ENCODE measurements around the gene TGFBRAP1. TPM values are rescaled to one million over a fixed set of nuclear protein-coding genes. Genes with fewer than 3 reads are reported as not detected.
A peak's percentile ranks its signal among the peaks of the same experiment; 100 is the strongest.

TGFBRAP1 gene
- total RNA-seq, 2 donors from 2014 or later = 19.9 to 38.0 TPM

DNA sequence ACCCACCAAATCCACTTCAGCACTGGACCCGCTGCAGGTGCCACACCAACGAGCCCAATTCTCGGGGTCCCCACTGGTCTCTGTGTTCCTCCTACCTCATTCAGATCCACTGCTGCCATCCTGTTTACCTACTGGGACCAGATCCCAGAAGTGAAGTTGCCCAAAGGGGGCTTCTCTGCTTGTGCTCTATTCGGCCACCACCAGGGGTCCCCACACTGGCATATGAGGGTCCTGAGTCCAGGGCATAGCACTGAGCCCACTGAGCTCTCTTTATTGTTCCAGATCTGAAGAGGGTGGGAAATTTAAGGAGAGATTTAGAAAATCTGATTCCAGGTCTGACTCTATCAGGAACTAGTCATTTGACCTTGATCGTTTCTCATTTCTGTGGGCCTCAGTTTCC, 85.6 kb downstream of the TGFBRAP1 start:
- DNase-seq (ENCODE audit: low spot score) (peak; percentile 22), ATAC-seq (no peak)
- Mint-ChIP-seq H3K36me3 (no peaks in the 10 kb centered on the region), H3K4me1 (ENCODE audit: low read depth in 2 of 2) (no peaks in the 10 kb centered on the region), H3K4me3 (no peak overlapping the region), H3K27ac (no peak overlapping the region), H3K9me3 (no peaks in the 10 kb centered on the region), H3K27me3 (peaks cover 0 to 2% of the 10 kb centered on the region in 2 donors)

DNA sequence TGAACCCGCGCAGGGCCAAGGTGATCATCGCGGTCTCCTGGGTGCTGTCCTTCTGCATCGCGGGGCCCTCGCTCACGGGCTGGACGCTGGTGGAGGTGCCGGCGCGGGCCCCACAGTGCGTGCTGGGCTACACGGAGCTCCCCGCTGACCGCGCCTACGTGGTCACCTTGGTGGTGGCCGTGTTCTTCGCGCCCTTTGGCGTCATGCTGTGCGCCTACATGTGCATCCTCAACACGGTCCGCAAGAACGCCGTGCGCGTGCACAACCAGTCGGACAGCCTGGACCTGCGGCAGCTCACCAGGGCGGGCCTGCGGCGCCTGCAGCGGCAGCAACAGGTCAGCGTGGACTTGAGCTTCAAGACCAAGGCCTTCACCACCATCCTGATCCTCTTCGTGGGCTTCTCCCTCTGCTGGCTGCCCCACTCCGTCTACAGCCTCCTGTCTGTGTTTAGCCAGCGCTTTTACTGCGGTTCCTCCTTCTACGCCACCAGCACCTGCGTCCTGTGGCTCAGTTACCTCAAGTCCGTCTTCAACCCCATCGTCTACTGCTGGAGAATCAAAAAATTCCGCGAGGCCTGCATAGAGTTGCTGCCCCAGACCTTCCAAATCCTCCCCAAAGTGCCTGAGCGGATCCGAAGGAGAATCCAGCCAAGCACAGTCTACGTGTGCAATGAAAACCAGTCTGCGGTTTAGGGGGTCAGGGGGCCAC, 87.1 kb downstream of the TGFBRAP1 start:
- ATAC-seq (peak; percentile 15 to 34), DNase-seq (ENCODE audit: low spot score) (peak; percentile 56)
- peaks cover 0 to 4% of the 10 kb centered on the region in 2 donors for H3K27me3 Mint-ChIP-seq
- H3K4me1 Mint-ChIP-seq (ENCODE audit: low read depth in 2 of 2) = peaks cover 0 to 4% of the 10 kb centered on the region in 2 donors
- H3K4me3 Mint-ChIP-seq = no peak overlapping the region
- no peaks in the 10 kb centered on the region for H3K9me3 Mint-ChIP-seq
- no peaks in the 10 kb centered on the region for H3K36me3 Mint-ChIP-seq
- H3K27ac Mint-ChIP-seq = no peak overlapping the region

DNA sequence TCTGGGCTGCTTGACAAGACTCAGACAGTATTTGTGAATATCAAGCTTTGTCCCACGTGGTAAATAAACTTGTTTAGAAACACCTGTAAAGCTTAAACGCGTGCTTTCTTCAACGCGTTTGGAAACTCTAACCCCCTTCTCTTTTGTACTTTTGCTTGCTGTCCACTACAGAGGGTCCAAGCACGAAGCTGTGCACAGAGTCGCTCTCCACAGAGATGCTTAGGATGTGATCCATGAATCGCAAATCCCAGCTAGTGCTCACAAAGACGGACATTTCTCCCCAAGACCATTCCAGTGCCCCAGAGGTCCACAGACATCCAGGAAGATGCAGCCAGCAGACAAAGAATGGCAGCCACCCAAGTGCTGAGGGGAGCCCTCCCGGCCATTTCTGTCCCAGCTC, 88.1 kb downstream of the TGFBRAP1 start, which contains the start of gene GPR45:
Gene GPR45, plus strand, starts transcription at position 301 of the 400 bp plus-strand sequence. CDS start 116 bp downstream, outside the sequence.
- no peak for DNase-seq (ENCODE audit: low spot score)
- H3K27ac Mint-ChIP-seq = no peak within 1 kb of the TSS
- no peak within 1 kb of the TSS for H3K4me3 Mint-ChIP-seq
- no peaks in the 10 kb centered on the region for H3K36me3 Mint-ChIP-seq
- no peak for ATAC-seq
- H3K4me1 Mint-ChIP-seq (ENCODE audit: low read depth in 2 of 2) = peaks cover 0 to 12% of the 10 kb centered on the region in 2 donors
- no peaks in the 10 kb centered on the region for H3K9me3 Mint-ChIP-seq
- H3K27me3 Mint-ChIP-seq = peaks cover 0 to 12% of the 10 kb centered on the region in 2 donors

- Mint-ChIP-seq H3K4me3 (no peak overlapping the region), H3K4me1 (ENCODE audit: low read depth in 2 of 2) (peaks cover 0 to 12% of the 10 kb centered on the region in 2 donors), H3K9me3 (no peaks in the 10 kb centered on the region), H3K27me3 (peaks cover 0 to 12% of the 10 kb centered on the region in 2 donors), H3K27ac (no peak overlapping the region), H3K36me3 (no peaks in the 10 kb centered on the region)
- no peak for ATAC-seq
- peak; percentile 6 for DNase-seq (ENCODE audit: low spot score)
Observed at GRCh38 chr2:105239924-105240323, 89.6 kb downstream of the TGFBRAP1 start.

DNA sequence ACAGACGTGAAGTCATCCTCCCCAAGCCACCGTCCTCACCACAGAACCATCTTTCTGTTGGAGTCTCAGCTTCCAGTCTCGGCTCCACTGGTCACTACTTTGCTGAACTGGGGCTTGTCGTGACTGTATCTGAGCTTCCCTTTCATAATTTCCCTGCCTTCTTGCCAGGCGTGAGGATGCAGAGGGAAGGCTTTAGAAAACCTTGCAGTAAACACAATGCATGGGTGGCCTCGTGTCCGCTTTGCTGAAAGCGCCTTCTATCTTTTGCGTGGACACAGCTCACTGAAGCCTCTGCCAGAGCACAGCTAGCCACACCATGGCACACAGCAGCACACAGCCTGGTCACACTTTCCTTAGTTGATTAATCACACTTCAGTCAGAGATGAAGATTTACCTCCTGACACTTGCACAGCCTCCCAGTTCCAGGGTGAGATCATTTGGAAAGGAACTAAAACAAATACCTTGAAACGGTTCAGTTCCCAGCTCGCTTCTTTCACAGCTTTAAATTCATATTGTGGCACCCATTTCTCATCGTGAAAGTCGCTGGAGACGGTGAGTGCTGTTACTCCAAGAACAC, 90.8 kb downstream of the TGFBRAP1 start:
- Mint-ChIP-seq H3K36me3 (no peaks in the 10 kb centered on the region), H3K27ac (no peak overlapping the region), H3K9me3 (no peaks in the 10 kb centered on the region), H3K27me3 (peaks cover 0 to 12% of the 10 kb centered on the region in 2 donors), H3K4me1 (ENCODE audit: low read depth in 2 of 2) (peaks cover 0 to 12% of the 10 kb centered on the region in 2 donors), H3K4me3 (no peak overlapping the region)
- ATAC-seq = no peak
- peak; percentile 39 for DNase-seq (ENCODE audit: low spot score)

GRCh38 chr2:105237045-105237765, 92.3 kb downstream of the TGFBRAP1 start:
- H3K36me3 Mint-ChIP-seq = no peaks in the 10 kb centered on the region

GRCh38 chr2:105236060-105236424, 93.5 kb downstream of the TGFBRAP1 start:
- DNase-seq (ENCODE audit: low spot score) (no peak), ATAC-seq (no peak)
- peaks cover 0 to 12% of the 10 kb centered on the region in 2 donors for H3K4me1 Mint-ChIP-seq (ENCODE audit: low read depth in 2 of 2)
- no peaks in the 10 kb centered on the region for H3K36me3 Mint-ChIP-seq
- H3K27me3 Mint-ChIP-seq = peaks cover 0 to 12% of the 10 kb centered on the region in 2 donors
- no peak overlapping the region for H3K27ac Mint-ChIP-seq
- H3K4me3 Mint-ChIP-seq = no peak overlapping the region
- no peaks in the 10 kb centered on the region for H3K9me3 Mint-ChIP-seq

More at GRCh38 chr2:105237045-105237765, 92.3 kb downstream of the TGFBRAP1 start:
- H3K27ac Mint-ChIP-seq = no peak overlapping the region
- DNase-seq (ENCODE audit: low spot score) (peak; percentile 20), ATAC-seq (no peak)
- H3K4me3 Mint-ChIP-seq = peak overlapping the region; percentile 10
- peaks cover 0 to 12% of the 10 kb centered on the region in 2 donors for H3K4me1 Mint-ChIP-seq (ENCODE audit: low read depth in 2 of 2)
- no peaks in the 10 kb centered on the region for H3K9me3 Mint-ChIP-seq
- peaks cover 0 to 12% of the 10 kb centered on the region in 2 donors for H3K27me3 Mint-ChIP-seq

GRCh38 chr2:105235388-105236059, 94.0 kb downstream of the TGFBRAP1 start:
- H3K4me1 Mint-ChIP-seq (ENCODE audit: low read depth in 2 of 2) = peaks cover 0 to 12% of the 10 kb centered on the region in 2 donors
- no peak overlapping the region for H3K27ac Mint-ChIP-seq
- H3K36me3 Mint-ChIP-seq = no peaks in the 10 kb centered on the region
- peak; percentile 63 to 72 for ATAC-seq
- peaks cover 0 to 12% of the 10 kb centered on the region in 2 donors for H3K27me3 Mint-ChIP-seq
- peak; percentile 71 for DNase-seq (ENCODE audit: low spot score)
- H3K4me3 Mint-ChIP-seq = no peak overlapping the region
- H3K9me3 Mint-ChIP-seq = no peaks in the 10 kb centered on the region

DNA sequence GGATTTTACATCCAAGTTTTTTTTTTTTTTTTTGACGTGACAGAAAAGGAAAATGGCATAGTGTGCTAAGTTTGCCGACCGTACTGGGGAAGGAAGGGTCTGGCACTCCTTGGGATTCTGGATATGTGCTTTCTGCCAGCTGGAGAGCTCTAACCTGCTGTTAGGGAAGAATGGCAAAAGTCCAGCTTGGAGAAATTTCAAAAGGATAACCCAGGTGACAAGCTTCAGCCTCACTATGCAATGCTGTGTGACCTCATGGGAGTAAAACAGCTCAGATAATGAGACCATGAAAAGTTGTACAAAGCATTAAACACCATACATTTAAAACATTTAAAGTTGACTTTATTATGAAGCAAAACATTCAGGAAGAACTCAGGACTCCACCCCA, 98.3 kb downstream of the TGFBRAP1 start:
- H3K4me3 Mint-ChIP-seq = no peak overlapping the region
- H3K36me3 Mint-ChIP-seq = no peaks in the 10 kb centered on the region
- H3K27ac Mint-ChIP-seq = no peak overlapping the region
- H3K9me3 Mint-ChIP-seq = no peaks in the 10 kb centered on the region
- DNase-seq (ENCODE audit: low spot score) (no peak), ATAC-seq (no peak)
- H3K4me1 Mint-ChIP-seq (ENCODE audit: low read depth in 2 of 2) = no peaks in the 10 kb centered on the region
- peaks cover 5 to 8% of the 10 kb centered on the region in 2 donors for H3K27me3 Mint-ChIP-seq

DNA sequence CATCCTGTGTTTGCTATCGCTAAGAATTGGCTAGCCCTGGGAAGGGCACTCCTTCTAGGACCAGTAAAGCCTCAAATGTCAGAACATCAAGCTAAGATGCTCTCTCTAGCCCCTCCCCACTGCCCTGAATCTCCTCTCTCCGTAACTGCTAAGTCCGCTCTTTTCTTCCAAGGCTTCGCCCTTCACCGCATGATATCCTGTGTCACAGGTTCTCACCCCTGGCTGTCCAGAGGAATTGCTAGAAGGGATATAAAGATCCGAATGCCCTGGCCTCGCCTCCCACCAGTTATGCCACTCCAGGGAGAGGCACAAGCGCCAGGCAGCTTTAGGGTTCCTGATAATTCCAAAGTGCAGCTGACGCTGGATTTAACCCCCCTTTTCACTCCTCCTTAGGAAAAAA, 105.1 kb downstream of the TGFBRAP1 start:
- ATAC-seq = no peak
- no peak for DNase-seq (ENCODE audit: low spot score)
- Mint-ChIP-seq H3K27ac (no peak overlapping the region), H3K9me3 (no peaks in the 10 kb centered on the region), H3K36me3 (no peaks in the 10 kb centered on the region), H3K4me1 (ENCODE audit: low read depth in 2 of 2) (no peaks in the 10 kb centered on the region), H3K27me3 (peaks cover 12 to 15% of the 10 kb centered on the region in 2 donors), H3K4me3 (no peak overlapping the region)

DNA sequence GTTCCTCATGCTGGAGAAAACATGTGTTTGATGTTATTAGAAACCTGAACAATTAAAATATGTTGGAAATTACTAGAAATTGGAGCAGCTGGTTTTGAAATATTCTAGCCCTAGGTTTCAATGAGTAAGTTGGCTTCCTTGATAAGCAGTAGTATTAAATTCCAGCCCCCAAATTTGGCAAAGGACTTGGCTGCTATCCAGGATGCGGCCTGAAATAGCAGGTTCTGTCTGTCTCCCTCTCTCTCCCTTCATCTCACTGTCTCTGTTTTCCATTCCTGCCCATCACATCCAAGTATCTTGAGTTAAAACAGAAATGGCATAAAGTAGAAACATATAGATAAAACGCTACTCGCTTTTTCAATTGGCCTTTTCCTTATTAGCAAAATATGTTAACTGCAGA, 108.9 kb downstream of the TGFBRAP1 start:
- H3K4me1 Mint-ChIP-seq (ENCODE audit: low read depth in 2 of 2) = no peaks in the 10 kb centered on the region
- H3K27me3 Mint-ChIP-seq = peaks cover 7 to 12% of the 10 kb centered on the region in 2 donors
- ATAC-seq = no peak
- no peak overlapping the region for H3K4me3 Mint-ChIP-seq
- H3K36me3 Mint-ChIP-seq = no peaks in the 10 kb centered on the region
- H3K27ac Mint-ChIP-seq = no peak overlapping the region
- no peaks in the 10 kb centered on the region for H3K9me3 Mint-ChIP-seq
- DNase-seq (ENCODE audit: low spot score) = no peak

DNA sequence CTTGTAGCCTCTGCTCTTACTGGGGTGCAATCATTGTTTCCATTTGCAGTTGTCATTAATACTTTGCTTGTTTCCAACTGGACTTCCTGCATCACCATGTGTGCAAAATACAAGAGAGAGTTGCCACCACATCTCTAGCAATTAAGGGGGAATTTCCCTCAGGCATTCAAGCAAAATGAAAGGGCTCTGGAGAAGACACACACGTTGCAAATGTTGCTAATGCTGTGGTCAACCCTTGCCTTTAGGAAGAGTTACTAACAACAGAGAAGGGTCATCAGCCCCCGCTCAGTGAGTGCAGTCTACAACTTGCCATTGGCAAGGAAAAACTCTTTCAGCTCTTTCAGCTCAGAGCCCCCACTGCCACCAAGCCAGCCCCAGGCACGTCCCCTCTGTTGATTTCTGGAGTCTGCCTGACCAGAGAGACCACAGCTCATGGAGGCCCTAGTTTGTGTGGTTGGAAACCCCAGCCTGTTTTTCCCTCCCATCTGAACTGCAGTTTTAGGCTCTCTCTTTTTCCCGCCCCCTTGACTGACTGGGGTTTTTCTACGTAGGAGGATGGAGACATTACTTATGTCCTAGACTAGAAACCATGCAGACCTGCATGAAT, 113.8 kb downstream of the TGFBRAP1 start:
- Mint-ChIP-seq H3K9me3 (no peaks in the 10 kb centered on the region), H3K27me3 (peaks cover 0 to 4% of the 10 kb centered on the region in 2 donors), H3K4me3 (no peak overlapping the region), H3K27ac (no peak overlapping the region), H3K36me3 (no peaks in the 10 kb centered on the region), H3K4me1 (ENCODE audit: low read depth in 2 of 2) (no peaks in the 10 kb centered on the region)
- DNase-seq (ENCODE audit: low spot score) (no peak), ATAC-seq (no peak)
